Osteocyte (in vitro differentiated cells): ENCODE measurements around the gene N4BP2L2. TPM values are rescaled to one million over a fixed set of nuclear protein-coding genes. Genes with fewer than 3 reads are reported as not detected.

Experiments
- DNase-seq: peaks from one replicate; pipeline ENCODE4 v3.0.0; 2021; ENCODE audit warnings: mixed read lengths; ENCODE audit not compliant: unreplicated experiment; ENCODE audit errors: extremely low spot score
- H3K27ac Mint-ChIP-seq: one replicate; pipeline ENCODE4 v1.8.0; 2021; ENCODE audit warnings: mild to moderate bottlenecking, mixed read lengths; ENCODE audit not compliant: unreplicated experiment
- H3K27me3 Mint-ChIP-seq: one replicate; pipeline ENCODE4 v1.8.0; 2021; ENCODE audit warnings: mixed read lengths; ENCODE audit not compliant: unreplicated experiment
- H3K36me3 Mint-ChIP-seq: one replicate; pipeline ENCODE4 v1.8.0; 2021; ENCODE audit warnings: mixed read lengths; ENCODE audit not compliant: unreplicated experiment
- H3K4me1 Mint-ChIP-seq: one replicate; pipeline ENCODE4 v1.8.0; 2021; ENCODE audit warnings: mixed read lengths; ENCODE audit not compliant: unreplicated experiment
- H3K4me3 Mint-ChIP-seq: one replicate; pipeline ENCODE4 v1.8.0; 2021; ENCODE audit warnings: mild to moderate bottlenecking, moderate library complexity, mixed read lengths; ENCODE audit not compliant: unreplicated experiment
- H3K9me3 Mint-ChIP-seq: one replicate; pipeline ENCODE4 v1.8.0; 2021; ENCODE audit warnings: mixed read lengths; ENCODE audit not compliant: unreplicated experiment
- total RNA-seq: library from RNA; stranded (reverse); gene quantifications from 2 replicates; pipeline ENCODE4 v1.2.1, GENCODE V29; 2021
- TF ChIP-seq, protein P1 (sequence below): fragments of 200-600 bp; sonication (generic); IDR thresholded peaks from 2 replicates; pipeline ENCODE4 v1.5.0; 2021; ENCODE audit warnings: antibody characterized with exemption, mild to moderate bottlenecking, moderate library complexity

N4BP2L2 gene
- total RNA-seq, 1 donor from 2014 or later: 138 TPM

DNA sequence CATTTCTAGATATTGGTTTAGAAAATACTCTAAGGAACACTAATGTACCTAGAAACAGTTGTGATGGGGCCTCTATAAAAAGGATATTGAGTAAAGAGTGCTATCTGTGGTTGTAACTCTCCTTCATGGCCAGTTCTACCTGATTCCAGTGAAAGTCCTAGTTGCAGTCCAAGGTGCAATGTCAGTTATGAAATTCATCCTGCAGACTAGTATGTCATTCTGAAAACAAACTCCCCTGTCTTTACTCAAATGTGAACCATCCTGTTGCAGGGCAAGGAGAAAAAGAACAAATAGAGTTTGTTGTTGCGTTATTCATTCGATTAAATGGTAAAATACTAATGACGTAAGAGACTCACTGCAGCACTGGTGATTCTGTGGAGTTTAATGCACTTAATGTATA is 92.4 kb downstream of the N4BP2L2 start:
- Mint-ChIP-seq H3K27me3 (no peaks in the 10 kb centered on the region), H3K27ac (no peak overlapping the region), H3K4me1 (no peaks in the 10 kb centered on the region), H3K4me3 (no peak overlapping the region), H3K9me3 (no peaks in the 10 kb centered on the region), H3K36me3 (peaks cover 25% of the 10 kb centered on the region)
- TF ChIP-seq, protein P1, sequence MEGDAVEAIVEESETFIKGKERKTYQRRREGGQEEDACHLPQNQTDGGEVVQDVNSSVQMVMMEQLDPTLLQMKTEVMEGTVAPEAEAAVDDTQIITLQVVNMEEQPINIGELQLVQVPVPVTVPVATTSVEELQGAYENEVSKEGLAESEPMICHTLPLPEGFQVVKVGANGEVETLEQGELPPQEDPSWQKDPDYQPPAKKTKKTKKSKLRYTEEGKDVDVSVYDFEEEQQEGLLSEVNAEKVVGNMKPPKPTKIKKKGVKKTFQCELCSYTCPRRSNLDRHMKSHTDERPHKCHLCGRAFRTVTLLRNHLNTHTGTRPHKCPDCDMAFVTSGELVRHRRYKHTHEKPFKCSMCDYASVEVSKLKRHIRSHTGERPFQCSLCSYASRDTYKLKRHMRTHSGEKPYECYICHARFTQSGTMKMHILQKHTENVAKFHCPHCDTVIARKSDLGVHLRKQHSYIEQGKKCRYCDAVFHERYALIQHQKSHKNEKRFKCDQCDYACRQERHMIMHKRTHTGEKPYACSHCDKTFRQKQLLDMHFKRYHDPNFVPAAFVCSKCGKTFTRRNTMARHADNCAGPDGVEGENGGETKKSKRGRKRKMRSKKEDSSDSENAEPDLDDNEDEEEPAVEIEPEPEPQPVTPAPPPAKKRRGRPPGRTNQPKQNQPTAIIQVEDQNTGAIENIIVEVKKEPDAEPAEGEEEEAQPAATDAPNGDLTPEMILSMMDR: no peak
- no peak for DNase-seq

- DNase-seq: no peak
These were observed 93.1 kb downstream of the N4BP2L2 start for GRCh38 chr13:32445461-32445860.

DNA sequence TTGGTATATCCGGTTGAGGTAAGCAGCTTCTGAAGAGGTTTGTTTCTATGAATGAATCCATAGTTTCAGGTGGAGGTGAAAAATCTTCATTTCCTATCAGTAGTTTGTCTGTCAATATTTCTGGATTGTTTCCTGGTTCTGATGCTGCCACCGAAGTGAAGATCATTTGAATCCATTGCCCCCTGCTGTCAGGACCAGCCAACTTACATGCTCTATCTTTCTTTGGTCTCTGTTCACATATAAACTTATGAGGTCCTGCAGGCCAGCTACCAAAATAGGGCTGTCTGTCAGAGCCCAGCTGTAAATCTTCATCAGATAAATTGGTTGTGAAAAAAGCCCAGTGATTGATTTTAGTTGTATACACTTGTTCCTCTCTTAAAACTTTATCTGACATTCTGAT is 95.5 kb downstream of the N4BP2L2 start:
- H3K36me3 Mint-ChIP-seq: peaks cover 25% of the 10 kb centered on the region
- H3K27ac Mint-ChIP-seq: no peak overlapping the region
- H3K4me3 Mint-ChIP-seq: no peak overlapping the region
- DNase-seq: no peak
- no peaks in the 10 kb centered on the region for H3K9me3 Mint-ChIP-seq
- no peaks in the 10 kb centered on the region for H3K27me3 Mint-ChIP-seq
- TF ChIP-seq, protein P1: no peak
- peaks cover 11% of the 10 kb centered on the region for H3K4me1 Mint-ChIP-seq

More at GRCh38 chr13:32445461-32445860, 93.1 kb downstream of the N4BP2L2 start:
- H3K36me3 Mint-ChIP-seq: peaks cover 24% of the 10 kb centered on the region
- no peak overlapping the region for H3K4me3 Mint-ChIP-seq
- no peaks in the 10 kb centered on the region for H3K9me3 Mint-ChIP-seq
- no peaks in the 10 kb centered on the region for H3K4me1 Mint-ChIP-seq
- no peaks in the 10 kb centered on the region for H3K27me3 Mint-ChIP-seq
- TF ChIP-seq, protein P1: no peak
- no peak overlapping the region for H3K27ac Mint-ChIP-seq

DNA sequence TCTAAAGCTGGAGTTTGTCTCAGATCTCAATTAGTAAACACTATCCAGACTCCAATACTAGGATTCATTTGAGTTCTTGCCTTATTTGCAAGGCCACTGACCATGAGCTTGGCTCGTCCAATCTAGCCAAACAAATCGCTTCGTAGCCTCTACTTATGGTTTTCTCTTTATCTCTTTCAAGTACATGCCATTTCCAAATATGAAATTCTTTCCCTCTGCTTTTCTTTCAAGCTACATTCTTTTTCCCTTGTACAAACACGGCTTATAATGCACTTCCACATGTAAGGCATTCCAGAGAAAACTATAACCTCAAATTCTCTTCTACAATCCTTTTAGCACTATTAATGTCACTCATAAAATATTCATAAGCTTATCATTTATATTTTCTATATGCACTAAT is 99.7 kb downstream of the N4BP2L2 start:
- peaks cover 36% of the 10 kb centered on the region for H3K36me3 Mint-ChIP-seq
- no peak overlapping the region for H3K4me3 Mint-ChIP-seq
- H3K4me1 Mint-ChIP-seq: peaks cover 11% of the 10 kb centered on the region
- no peak for DNase-seq
- H3K27ac Mint-ChIP-seq: no peak overlapping the region
- TF ChIP-seq, protein P1: no peak
- H3K9me3 Mint-ChIP-seq: no peaks in the 10 kb centered on the region
- H3K27me3 Mint-ChIP-seq: no peaks in the 10 kb centered on the region

DNA sequence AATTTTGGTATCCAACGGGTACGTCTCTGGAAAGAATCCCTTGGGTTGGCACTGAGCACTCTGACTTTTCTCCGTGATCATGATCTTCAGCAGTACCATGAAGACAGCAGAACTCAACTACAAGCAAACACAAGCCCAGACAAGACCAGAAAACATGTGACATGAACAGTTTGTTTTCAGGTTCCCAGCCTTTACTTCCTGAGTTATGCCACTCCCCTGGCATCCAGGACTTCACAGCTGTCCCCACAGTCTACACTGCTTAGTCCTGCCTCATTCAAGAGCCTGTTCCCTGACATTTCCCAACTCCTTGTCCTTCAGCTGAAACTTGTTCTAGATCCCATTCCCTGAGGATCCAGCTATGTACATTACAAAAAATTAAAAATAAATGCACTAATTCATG is 105.7 kb downstream of the N4BP2L2 start:
- Mint-ChIP-seq H3K4me1 (peaks cover 9% of the 10 kb centered on the region), H3K27me3 (no peaks in the 10 kb centered on the region), H3K27ac (no peak overlapping the region), H3K4me3 (no peak overlapping the region), H3K36me3 (peaks cover 30% of the 10 kb centered on the region), H3K9me3 (no peaks in the 10 kb centered on the region)
- TF ChIP-seq, protein P1: no peak
- DNase-seq: no peak
